ENCODE results near the gene GPR4.

Gene GPR4

DNA sequence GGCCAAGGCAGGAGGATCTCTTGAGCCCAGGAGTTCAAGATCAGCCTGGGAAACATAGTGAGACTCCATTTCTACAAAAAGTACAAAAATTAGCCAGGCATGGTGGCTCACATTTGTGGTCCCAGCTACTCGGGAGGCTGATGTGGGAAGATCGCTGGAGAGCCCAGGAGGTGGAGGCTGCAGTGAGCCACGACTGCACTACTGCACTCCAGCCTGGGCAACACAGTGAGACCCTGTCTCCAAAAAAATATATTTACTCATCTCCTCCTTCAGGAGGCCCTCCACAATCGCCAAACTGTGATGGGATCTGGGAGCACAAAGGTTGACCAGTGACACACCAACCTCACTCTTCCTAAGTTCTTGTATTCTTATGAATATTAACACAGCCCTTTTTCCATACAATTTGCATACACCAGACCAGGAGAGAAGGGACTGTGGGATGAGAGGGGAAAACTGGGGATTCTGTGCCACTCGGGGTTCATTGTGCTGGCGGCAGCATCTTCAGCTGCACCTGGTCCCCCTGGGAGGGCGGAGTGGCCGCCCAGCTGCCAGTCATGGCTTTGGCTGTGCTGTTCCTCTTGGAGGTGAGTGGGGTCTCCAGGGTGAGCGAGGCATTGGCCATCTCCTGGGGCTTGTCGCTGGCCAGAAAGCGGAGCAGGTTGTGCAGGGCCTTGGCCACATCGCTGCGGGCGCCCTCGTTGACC lies 11.6 kb downstream of the GPR4 start:
- no peaks in the 10 kb centered on the region for H3K4me1 ChIP-seq
- no peaks in the 10 kb centered on the region for H3K27me3 ChIP-seq (ENCODE audit: low read depth)
- H3K9me3 ChIP-seq: no peaks in the 10 kb centered on the region
- no peak for DNase-seq (ENCODE audit: low spot score in 2 of 2)
- no peaks in the 10 kb centered on the region for H3K36me3 ChIP-seq (replicated peaks)
- in situ Hi-C loops (cut with MboI; ENCODE audit: low sequenced_read_pairs): no loop called here
- no peak overlapping the region for H3K4me3 ChIP-seq

- DNase-seq (ENCODE audit: low spot score in 2 of 2): no peak
- H3K4me3 ChIP-seq: no peak overlapping the region
- no peaks in the 10 kb centered on the region for H3K27me3 ChIP-seq (ENCODE audit: low read depth)
- no peaks in the 10 kb centered on the region for H3K36me3 ChIP-seq (replicated peaks)
- H3K9me3 ChIP-seq: no peaks in the 10 kb centered on the region
- H3K4me1 ChIP-seq: peaks cover 4% of the 10 kb centered on the region; the same call in 1 of the 2 replicates
- in situ Hi-C loops (cut with MboI; ENCODE audit: low sequenced_read_pairs): no loop called here
Observed at GRCh38 chr19:45589768-45590167, 12.2 kb downstream of the GPR4 start.

GRCh38 chr19:45587873-45588272 lies 14.1 kb downstream of the GPR4 start:
- no peaks in the 10 kb centered on the region for H3K27me3 ChIP-seq (ENCODE audit: low read depth)
- no peaks in the 10 kb centered on the region for H3K9me3 ChIP-seq
- H3K36me3 ChIP-seq (replicated peaks): no peaks in the 10 kb centered on the region
- no peak overlapping the region for H3K4me3 ChIP-seq
- in situ Hi-C loops (cut with MboI; ENCODE audit: low sequenced_read_pairs): no loop called here
- no peak for DNase-seq (ENCODE audit: low spot score in 2 of 2)
- H3K4me1 ChIP-seq: peaks cover 8% of the 10 kb centered on the region

DNA sequence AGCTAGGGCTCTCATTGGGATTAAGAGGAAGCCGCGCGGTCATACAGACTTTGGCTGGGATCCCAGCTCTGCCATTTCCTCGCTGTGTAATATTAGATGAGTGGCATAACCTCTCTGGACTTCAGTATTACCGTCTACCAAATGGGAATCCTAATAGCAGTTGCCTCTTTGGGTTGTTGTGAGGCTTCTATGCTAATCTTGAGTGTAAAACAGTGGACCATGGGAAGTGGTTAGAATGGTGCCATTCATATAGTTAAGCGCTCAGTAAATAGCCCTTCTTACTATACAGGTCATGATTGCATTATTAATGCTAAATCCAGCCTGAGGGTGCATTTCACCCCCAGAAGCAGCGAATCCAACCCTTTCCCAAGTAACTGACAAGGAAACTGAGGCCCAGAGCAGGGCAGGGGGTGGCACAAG lies 16.8 kb downstream of the GPR4 start:
- in situ Hi-C loops (cut with MboI; ENCODE audit: low sequenced_read_pairs): no loop called here
- Histone ChIP-seq H3K4me1 (peaks cover 8% of the 10 kb centered on the region), H3K4me3 (peak overlapping the region; percentile 87), H3K9me3 (no peaks in the 10 kb centered on the region), H3K27me3 (ENCODE audit: low read depth) (no peaks in the 10 kb centered on the region), H3K36me3 (replicated peaks) (no peaks in the 10 kb centered on the region)
- no peak for DNase-seq (ENCODE audit: low spot score in 2 of 2)

DNA sequence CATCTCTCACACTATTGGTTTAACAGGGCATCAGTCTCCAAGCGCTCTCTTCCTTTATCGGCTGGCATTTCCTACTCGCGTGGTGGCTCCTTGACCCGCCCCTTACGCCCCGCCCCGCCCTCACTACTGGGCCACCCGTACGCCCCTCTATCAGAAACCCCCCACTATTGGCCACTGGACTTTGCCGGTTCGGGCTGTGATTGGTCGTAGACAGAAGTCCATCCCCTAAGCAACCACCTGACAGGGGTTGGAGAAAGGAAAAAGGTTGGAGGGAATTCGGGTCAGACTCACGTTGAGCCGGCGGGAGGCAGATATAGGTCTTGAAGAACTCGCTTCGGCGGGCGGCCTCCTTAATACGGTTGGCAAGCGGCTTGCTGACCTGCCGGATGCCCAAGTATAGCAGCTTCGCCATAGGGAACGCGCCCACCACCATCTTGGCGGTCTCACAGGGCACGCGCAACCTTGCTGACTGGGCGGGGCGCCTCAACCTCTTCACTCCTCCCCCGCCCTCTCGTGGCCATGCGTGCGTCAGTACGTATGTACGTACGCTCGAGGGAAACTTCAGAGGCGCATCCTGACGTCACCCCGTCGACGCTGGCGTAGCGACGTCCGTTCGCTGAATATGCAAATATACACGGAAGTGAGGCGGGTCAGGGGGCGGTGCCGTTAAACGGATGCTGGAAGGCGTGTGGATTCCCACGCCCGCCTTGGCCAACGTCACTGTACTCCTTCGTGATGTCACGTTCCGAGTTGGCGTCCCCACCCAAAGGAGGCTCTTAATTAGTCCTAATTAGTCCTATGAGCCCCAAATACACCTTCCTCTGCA lies 17.5 kb downstream of the GPR4 start, which contains the start of gene OPA3:
Gene OPA3 (minus strand): TSS at position 471 of the 826 bp plus-strand sequence. CDS start 38 bp downstream, at position 433.
- Histone ChIP-seq H3K4me3 (peak within 1 kb of the TSS; percentile 87), H3K4me1 (peaks cover 8% of the 10 kb centered on the region), H3K36me3 (replicated peaks) (no peaks in the 10 kb centered on the region), H3K9me3 (no peaks in the 10 kb centered on the region), H3K27me3 (ENCODE audit: low read depth) (no peaks in the 10 kb centered on the region)
- DNase-seq (ENCODE audit: low spot score in 2 of 2): peak; percentile 97 to 99
- in situ Hi-C loops (cut with MboI; ENCODE audit: low sequenced_read_pairs): no loop called here

DNA sequence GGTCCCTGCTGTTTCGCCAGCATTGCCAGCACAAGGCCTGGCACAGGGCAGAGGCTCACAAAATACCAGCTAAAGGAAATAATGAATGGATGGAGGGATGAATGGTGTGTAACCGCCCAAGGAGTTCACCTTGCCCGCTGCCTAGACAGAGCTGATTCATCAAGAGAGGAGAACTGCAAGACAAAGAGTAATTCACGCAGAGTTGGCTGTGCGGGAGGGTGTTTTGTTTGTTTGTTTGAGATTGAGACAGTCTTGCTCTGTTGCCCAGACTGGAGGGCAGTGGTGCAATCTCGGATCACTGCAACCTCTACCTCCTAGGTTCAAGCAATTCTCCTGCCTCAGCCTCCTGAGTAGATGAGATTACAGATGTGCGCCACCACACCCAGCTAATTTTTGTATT lies 20.4 kb downstream of the GPR4 start:
- DNase-seq (ENCODE audit: low spot score in 2 of 2): no peak
- in situ Hi-C loops (cut with MboI; ENCODE audit: low sequenced_read_pairs): no loop called here
- no peak overlapping the region for H3K4me3 ChIP-seq

GRCh38 chr19:45578861-45579260 lies 23.2 kb downstream of the GPR4 start:
- in situ Hi-C loops (cut with MboI; ENCODE audit: low sequenced_read_pairs): no loop called here

More for the DNA sequence above, 20.4 kb downstream of the GPR4 start:
- Histone ChIP-seq H3K4me1 (peaks cover 8% of the 10 kb centered on the region), H3K27me3 (ENCODE audit: low read depth) (no peaks in the 10 kb centered on the region), H3K36me3 (replicated peaks) (no peaks in the 10 kb centered on the region), H3K9me3 (no peaks in the 10 kb centered on the region)

DNA sequence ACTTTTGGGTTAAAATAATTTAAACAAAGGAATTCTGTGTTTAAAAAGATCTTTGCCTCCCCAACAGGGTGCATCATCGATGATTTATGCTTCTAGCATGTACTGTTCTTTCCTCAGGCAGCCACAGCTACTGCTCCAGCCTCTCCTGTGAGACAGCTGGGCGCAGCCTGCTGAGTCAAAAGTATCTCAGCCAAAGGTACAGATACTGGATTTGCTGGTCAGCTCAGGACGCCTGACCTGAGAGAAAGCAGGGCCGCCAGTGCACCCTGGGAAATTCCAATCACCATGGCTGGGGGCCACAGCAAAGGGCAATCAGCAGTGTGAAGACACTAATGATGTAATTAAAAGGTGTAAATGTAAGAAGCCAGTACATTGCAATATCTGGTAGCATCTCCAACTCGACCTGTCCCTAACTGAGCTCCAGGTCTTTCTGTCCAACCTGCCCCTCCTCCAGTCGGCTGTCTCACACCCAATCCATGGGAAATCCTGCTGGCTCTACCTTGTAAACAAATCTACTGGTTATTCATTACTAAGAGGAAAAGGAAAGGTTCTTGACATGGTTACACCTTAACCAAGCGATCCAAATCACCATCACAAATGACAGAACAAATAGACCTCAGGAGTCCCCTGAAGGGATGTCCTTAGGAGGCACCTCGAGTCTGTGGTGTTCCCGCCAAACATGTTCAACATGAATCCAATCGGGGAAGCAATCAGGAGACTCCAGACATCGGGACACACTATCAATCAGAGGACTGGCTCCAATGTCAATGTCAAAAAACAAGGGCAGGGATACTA lies 24.7 kb downstream of the GPR4 start:
- H3K4me3 ChIP-seq: no peak overlapping the region
- DNase-seq (ENCODE audit: low spot score in 2 of 2): no peak

More at GRCh38 chr19:45578861-45579260, 23.2 kb downstream of the GPR4 start:
- Histone ChIP-seq H3K27me3 (ENCODE audit: low read depth) (no peaks in the 10 kb centered on the region), H3K4me3 (no peak overlapping the region), H3K9me3 (no peaks in the 10 kb centered on the region), H3K36me3 (replicated peaks) (no peaks in the 10 kb centered on the region), H3K4me1 (peaks cover 4% of the 10 kb centered on the region; the same call in 1 of the 2 replicates)
- DNase-seq (ENCODE audit: low spot score in 2 of 2): no peak

DNA sequence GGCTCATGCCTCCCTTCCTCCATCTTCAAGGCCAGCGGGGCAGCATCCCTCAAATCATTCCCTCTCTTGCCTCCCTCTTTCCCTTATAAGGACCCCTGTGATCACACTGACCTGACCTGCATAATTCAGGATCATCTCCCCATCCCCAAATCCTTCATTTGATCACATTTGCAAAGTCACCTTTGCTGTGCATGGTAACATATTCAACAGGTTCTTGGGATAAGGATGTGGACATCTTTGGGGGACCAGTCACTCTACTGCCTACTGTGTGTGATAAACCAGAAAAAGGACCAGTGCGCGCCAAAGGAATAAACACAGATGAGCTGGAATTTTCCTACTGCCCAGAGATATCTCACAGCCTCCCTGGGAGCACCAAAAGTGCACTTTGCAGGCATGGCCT lies 25.3 kb downstream of the GPR4 start:
- H3K36me3 ChIP-seq (replicated peaks): no peaks in the 10 kb centered on the region
- in situ Hi-C loops (cut with MboI; ENCODE audit: low sequenced_read_pairs): no loop called here
- no peak for DNase-seq (ENCODE audit: low spot score in 2 of 2)
- H3K9me3 ChIP-seq: no peaks in the 10 kb centered on the region
- H3K4me1 ChIP-seq: no peaks in the 10 kb centered on the region
- H3K4me3 ChIP-seq: no peak overlapping the region
- no peaks in the 10 kb centered on the region for H3K27me3 ChIP-seq (ENCODE audit: low read depth)

More for the DNA sequence above, 24.7 kb downstream of the GPR4 start:
- H3K9me3 ChIP-seq: no peaks in the 10 kb centered on the region
- in situ Hi-C loops (cut with MboI; ENCODE audit: low sequenced_read_pairs): no loop called here
- no peaks in the 10 kb centered on the region for H3K36me3 ChIP-seq (replicated peaks)
- H3K27me3 ChIP-seq (ENCODE audit: low read depth): no peaks in the 10 kb centered on the region
- H3K4me1 ChIP-seq: no peaks in the 10 kb centered on the region

GRCh38 chr19:45575216-45575615 lies 26.8 kb downstream of the GPR4 start:
- no peaks in the 10 kb centered on the region for H3K27me3 ChIP-seq (ENCODE audit: low read depth)
- no peaks in the 10 kb centered on the region for H3K9me3 ChIP-seq
- no peak overlapping the region for H3K4me3 ChIP-seq
- no peak for DNase-seq (ENCODE audit: low spot score in 2 of 2)
- no peaks in the 10 kb centered on the region for H3K36me3 ChIP-seq (replicated peaks)
- H3K4me1 ChIP-seq: no peaks in the 10 kb centered on the region
- in situ Hi-C loops (cut with MboI; ENCODE audit: low sequenced_read_pairs): no loop called here

DNA sequence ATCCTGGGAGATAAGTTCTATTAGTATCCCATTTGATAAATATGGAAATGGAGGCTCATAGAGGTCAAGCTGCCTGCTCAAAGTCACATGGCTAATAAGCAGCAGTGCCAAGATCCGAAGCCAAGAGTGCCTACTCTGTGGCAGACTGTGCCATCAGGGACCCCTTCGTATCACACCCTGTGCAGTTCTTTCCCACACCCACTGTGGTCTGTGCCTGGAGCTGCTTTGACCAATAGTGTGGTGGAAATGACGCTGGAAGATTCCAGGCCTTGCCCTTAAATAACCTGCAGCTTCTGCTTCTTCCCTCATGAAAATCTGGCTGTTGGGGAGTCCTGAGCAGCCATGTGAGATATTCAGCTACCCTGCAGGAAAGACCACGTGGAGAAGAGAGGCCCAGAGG lies 27.5 kb downstream of the GPR4 start:
- in situ Hi-C loops (cut with MboI; ENCODE audit: low sequenced_read_pairs): no loop called here
- H3K9me3 ChIP-seq: no peaks in the 10 kb centered on the region
- no peak for DNase-seq (ENCODE audit: low spot score in 2 of 2)
- no peaks in the 10 kb centered on the region for H3K4me1 ChIP-seq
- H3K27me3 ChIP-seq (ENCODE audit: low read depth): no peaks in the 10 kb centered on the region
- H3K4me3 ChIP-seq: no peak overlapping the region
- no peaks in the 10 kb centered on the region for H3K36me3 ChIP-seq (replicated peaks)

- Histone ChIP-seq H3K27me3 (ENCODE audit: low read depth) (no peaks in the 10 kb centered on the region), H3K4me1 (no peaks in the 10 kb centered on the region), H3K4me3 (no peak overlapping the region), H3K9me3 (no peaks in the 10 kb centered on the region), H3K36me3 (replicated peaks) (no peaks in the 10 kb centered on the region)
- DNase-seq (ENCODE audit: low spot score in 2 of 2): no peak
- in situ Hi-C loops (cut with MboI; ENCODE audit: low sequenced_read_pairs): no loop called here
Observed at GRCh38 chr19:45571457-45572220, 30.4 kb downstream of the GPR4 start.

Measured in HAP-1 (cell line).